GM10266 (cell line): ENCODE data around the gene CAMK2G.

Experiments used
- DNase-seq: peaks from one replicate; pipeline ENCODE4 v3.0.0; 2012; ENCODE audit errors: extremely low spot score
- TF ChIP-seq, protein P1 (sequence below): IDR thresholded peaks from 2 replicates; pipeline ENCODE4 v1.5.1; 2012; ENCODE audit warnings: mild to moderate bottlenecking, low read depth; ENCODE audit not compliant: control insufficient read depth, insufficient read depth; ENCODE audit errors: missing control alignments

Gene CAMK2G

GRCh38 chr10:73886661-73887293 lies 12.4 kb upstream of the CAMK2G start:
- DNase-seq, result no peak
- TF ChIP-seq, protein P1, sequence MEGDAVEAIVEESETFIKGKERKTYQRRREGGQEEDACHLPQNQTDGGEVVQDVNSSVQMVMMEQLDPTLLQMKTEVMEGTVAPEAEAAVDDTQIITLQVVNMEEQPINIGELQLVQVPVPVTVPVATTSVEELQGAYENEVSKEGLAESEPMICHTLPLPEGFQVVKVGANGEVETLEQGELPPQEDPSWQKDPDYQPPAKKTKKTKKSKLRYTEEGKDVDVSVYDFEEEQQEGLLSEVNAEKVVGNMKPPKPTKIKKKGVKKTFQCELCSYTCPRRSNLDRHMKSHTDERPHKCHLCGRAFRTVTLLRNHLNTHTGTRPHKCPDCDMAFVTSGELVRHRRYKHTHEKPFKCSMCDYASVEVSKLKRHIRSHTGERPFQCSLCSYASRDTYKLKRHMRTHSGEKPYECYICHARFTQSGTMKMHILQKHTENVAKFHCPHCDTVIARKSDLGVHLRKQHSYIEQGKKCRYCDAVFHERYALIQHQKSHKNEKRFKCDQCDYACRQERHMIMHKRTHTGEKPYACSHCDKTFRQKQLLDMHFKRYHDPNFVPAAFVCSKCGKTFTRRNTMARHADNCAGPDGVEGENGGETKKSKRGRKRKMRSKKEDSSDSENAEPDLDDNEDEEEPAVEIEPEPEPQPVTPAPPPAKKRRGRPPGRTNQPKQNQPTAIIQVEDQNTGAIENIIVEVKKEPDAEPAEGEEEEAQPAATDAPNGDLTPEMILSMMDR, result no peak

- peak; percentile 74 for DNase-seq
- TF ChIP-seq, protein P1, result peak; percentile 91
Observed at GRCh38 chr10:73886085-73886529, 11.8 kb upstream of the CAMK2G start.

DNA sequence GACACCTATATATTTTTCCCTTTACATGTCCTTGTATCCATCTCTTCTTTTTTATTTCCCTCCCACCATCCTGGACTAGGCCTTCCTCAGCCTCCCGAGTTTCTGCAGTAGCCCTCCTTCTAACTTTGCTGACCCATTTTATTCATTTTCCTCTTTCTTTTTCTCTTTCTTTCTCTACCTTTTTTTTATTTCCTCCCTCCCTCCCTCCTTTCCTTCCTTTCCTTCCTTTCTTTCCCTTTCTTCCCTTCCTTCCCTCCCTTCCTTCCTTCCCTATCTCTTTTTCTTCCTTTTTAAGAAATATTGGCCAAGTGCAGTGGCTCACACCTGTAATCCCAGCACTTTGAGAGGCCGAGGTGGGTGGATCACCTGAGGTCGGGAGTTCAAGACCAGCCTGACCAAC lies 9.7 kb upstream of the CAMK2G start:
- DNase-seq, result no peak
- TF ChIP-seq, protein P1, result no peak

GRCh38 chr10:73881221-73881919 lies 7.0 kb upstream of the CAMK2G start:
- TF ChIP-seq, protein P1, result no peak
- no peak for DNase-seq

- TF ChIP-seq, protein P1, result peak; percentile 95
- peak; percentile 85 for DNase-seq
Observed at GRCh38 chr10:73879296-73880173, 5.2 kb upstream of the CAMK2G start.

GRCh38 chr10:73878365-73878764 lies 4.0 kb upstream of the CAMK2G start:
- TF ChIP-seq, protein P1, result no peak
- DNase-seq, result no peak
